SKM-1 (cell line): ENCODE measurements around the gene TTC39A.
A peak's percentile ranks its signal among the peaks of the same experiment; 100 is the strongest.

Experiments
- DNase-seq: peaks from one replicate; lab custom pipeline; 2025; ENCODE audit not compliant: unreplicated experiment; lab: John Stamatoyannopoulos, UW

The TTC39A gene

DNA sequence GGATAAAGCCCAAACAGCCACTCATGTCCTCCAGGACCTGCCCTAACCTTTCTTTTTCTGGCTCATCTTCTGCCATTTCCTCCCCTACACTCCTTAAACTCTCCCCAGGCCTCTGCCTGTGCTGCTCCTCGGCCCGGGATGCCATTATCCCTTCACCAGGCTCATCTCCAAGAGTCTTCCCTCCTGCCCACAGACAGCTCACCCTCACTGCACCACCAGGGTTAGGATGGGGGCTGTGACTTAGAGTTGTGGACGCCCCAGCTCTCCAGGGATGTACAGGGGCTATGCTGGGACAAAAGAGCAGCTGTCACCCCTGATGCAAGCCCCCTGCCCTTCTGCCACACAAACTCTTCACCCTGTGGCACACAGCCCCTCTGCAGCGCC lies 32.0 kb downstream of the TTC39A start:
- DNase-seq, result no peak

GRCh38 chr1:51297401-51298321 lies 32.7 kb downstream of the TTC39A start:
- DNase-seq, result no peak

- peak; percentile 15 for DNase-seq
Measured at GRCh38 chr1:51296383-51297357, 33.7 kb downstream of the TTC39A start.

DNA sequence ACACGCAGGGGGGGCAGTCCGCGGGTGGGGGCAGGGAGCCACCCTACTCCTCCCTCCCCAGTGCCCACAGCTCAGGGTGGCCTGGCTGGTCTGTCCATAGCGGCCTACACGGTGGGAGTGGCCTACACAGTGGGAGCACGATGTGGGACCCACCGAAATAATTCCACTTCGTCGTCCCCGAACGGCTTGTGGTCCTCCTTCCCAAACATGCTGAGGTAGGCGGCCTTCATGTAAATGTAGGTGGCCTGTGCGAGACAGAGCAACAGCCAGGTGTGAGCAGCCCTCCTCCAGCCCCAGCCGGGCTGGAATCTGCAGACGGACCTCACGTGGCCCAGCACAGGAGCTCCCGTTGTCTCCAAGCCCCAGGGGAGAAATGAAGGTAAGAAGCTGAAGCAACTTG lies 34.4 kb downstream of the TTC39A start:
- DNase-seq, result no peak

- no peak for DNase-seq
Measured at GRCh38 chr1:51294566-51295184, 35.7 kb downstream of the TTC39A start.

GRCh38 chr1:51293898-51294515 lies 36.4 kb downstream of the TTC39A start:
- DNase-seq, result no peak

GRCh38 chr1:51290489-51290847 lies 39.9 kb downstream of the TTC39A start:
- no peak for DNase-seq

- DNase-seq, result no peak
Measured at GRCh38 chr1:51289676-51290488, 40.5 kb downstream of the TTC39A start.

GRCh38 chr1:51288578-51288977 lies 41.8 kb downstream of the TTC39A start:
- DNase-seq, result no peak

- DNase-seq, result no peak
Measured at GRCh38 chr1:51287966-51288365, 42.4 kb downstream of the TTC39A start.

DNA sequence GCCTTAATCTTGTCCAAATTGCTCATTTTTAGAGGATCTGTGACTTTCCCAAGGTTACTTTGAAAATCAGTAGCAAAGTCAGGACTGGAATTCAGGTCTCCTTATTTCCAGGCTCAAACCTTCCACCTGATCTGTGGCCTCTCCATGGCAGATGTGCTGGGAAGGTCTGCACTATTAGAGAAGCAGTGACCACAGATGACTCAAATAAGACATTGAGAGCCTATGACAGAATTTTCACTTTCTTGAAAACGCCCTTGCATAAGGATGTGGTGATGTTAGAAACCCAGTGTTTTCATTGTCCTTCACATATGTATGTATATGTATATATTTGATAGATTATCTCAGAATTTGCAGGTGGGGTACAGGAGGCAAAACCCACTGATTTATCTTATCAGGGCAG lies 45.3 kb downstream of the TTC39A start:
- DNase-seq, result no peak

GRCh38 chr1:51284487-51284954 lies 45.8 kb downstream of the TTC39A start:
- peak; percentile 21 for DNase-seq

DNA sequence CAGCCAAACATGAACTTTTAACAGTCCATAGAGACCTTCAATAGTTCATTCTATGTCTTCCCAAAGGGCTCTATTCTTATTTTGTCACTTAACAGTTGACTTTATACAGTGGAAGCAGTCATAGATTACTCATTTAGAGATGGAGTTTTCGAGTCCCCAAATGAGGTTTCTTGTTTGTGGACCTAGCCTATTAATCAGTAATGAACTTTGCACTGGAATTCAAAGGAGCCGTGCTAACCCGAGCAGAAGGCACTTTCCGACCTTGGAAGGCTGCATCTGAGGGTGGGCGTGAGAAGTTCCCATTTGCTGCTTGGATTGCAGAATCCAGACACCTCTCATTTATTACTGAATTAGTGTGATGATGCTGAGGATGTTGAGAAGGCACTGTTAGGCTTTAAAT lies 46.4 kb downstream of the TTC39A start:
- no peak for DNase-seq

DNA sequence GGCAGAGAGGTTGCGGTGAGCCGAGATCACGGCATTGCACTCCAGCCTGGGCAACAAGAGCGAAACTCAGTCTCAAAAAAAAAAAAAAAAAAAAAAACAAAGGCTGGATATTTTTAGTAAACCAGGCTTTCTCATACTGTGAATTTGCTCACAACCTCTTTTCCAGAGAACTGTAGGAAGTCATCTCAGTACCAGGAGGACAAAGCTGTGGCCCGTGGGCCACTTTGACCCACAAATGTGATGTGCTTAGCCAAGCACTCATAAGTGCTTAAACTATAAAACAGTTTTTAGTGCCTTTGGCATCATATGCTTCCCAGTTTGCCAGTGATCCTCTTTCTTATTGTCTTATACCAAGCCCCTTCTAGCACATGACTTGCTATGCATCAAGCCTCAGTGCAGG lies 47.8 kb downstream of the TTC39A start:
- no peak for DNase-seq

DNA sequence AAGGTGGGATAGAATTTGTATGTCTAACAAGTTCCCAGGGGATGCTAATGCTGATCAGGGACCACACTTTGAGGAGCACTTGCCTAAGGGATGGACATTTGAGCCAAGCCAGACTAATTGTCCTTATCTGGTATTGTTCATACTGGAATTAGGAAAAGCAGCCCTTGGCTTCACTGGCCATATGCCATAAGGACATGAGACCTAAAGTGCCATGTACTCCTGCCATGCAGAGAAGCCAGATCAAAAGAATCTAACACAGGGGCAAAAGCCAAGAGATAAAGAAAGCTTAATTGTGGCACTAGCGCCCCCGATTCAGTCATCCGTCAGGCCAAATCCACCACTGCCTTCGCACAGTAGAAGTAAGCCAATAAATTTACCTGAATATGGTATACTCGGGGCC lies 48.6 kb downstream of the TTC39A start:
- DNase-seq, result no peak

GRCh38 chr1:51280321-51280978 lies 49.9 kb downstream of the TTC39A start:
- DNase-seq, result no peak

DNA sequence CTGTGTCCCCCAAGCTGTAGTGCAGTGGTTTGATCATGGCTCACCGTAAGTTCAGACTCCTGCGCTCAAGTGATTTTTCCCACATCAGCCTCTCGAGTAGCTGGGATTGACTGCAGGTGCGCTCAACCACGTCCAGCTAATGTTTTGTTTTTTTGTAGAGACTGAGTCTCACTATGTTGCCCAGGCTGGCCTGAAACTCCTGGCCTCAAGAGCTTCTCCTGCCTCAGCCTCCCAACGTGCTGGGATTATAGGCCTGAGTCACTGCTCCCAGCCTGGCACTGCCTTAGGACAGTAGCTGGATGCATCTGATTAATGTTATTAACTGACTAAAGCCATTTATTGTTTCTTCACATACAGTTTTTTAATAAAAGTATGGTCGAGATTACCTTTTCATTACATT lies 54.1 kb downstream of the TTC39A start:
- no peak for DNase-seq

DNA sequence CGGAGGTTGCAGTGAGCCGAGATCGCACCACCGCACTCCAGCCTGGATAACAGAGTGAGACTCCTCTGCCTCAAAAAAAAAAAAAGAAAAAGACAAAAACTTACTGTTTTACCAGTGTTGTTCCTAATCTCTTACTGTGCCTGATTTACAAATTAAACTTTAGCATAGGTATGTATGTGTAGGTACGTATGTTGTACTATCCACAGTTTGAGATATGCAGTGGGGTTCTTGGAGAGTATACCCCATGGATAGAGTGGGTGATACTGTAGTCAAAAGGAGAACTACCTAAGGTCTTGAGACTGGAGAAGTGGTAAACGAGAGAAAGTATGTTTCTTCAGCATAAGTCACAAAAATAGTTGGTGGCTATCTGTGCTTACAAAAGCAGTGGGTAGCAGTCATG lies 55.7 kb downstream of the TTC39A start:
- DNase-seq, result no peak

DNA sequence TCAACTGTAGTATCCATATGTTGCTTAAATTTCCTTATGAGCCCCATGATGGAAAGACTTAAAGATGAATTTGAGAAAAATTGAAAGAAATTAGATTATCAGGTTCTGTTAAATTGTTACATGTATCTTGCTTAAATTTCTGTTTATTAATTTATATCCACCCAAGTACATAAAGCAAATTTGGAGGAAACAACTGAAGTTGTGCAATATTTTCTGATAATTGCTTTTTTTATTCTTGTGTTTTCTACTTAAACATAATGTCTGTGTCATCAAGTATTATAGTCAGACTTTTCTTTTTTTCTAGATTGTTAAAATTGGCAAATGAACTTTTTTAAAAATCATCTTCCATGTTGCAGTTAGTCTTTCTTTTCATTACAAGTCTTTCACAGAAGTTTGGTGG lies 57.4 kb downstream of the TTC39A start:
- DNase-seq, result no peak

DNA sequence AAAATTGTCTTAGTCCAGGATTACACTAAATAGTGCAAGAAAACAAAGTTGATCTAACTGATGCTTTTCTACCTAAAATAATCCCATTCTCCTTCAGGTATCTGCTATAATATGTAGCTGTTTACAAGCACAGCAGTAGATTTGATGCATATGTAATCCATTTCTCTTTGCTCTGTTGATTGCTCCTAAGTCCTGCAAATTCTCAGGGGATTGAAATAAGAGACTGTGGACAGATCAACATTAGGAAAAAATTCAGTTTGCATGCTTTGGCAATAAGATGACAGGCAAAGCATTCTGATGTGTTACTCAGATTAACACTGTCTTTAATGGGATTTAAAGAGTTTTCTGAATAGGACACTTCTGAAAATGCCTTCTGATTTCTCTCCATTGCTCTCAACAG lies 59.6 kb downstream of the TTC39A start:
- no peak for DNase-seq
